Fibroblast of gingiva (primary cell): Measurements from ENCODE around the gene ABCA3.
A peak's percentile ranks its signal among the peaks of the same experiment; 100 is the strongest.
"Not testable (repeated sequence)": the region's sequence is repeated elsewhere in the genome, so short reads cannot be mapped to it uniquely, and the experiment has no call there.

Source experiments
- DNase-seq: peaks from one replicate; pipeline ENCODE4 v3.0.0-alpha.2; 2011; ENCODE audit warnings: low read depth

The ABCA3 gene

GRCh38 chr16:2278956-2279800, 61.4 kb downstream of the ABCA3 start:
- DNase-seq = no peak

GRCh38 chr16:2278272-2278608, 62.3 kb downstream of the ABCA3 start:
- DNase-seq = no peak

GRCh38 chr16:2277466-2278271, 62.9 kb downstream of the ABCA3 start:
- DNase-seq = no peak

GRCh38 chr16:2276368-2277195, 63.9 kb downstream of the ABCA3 start:
- DNase-seq = no peak

GRCh38 chr16:2275476-2276367, 64.8 kb downstream of the ABCA3 start:
- no peak for DNase-seq

- DNase-seq = no peak
Measured at GRCh38 chr16:2273931-2274330, 66.6 kb downstream of the ABCA3 start.

GRCh38 chr16:2273484-2273883, 67.0 kb downstream of the ABCA3 start:
- DNase-seq = no peak

GRCh38 chr16:2271848-2272461, 68.6 kb downstream of the ABCA3 start:
- DNase-seq = no peak

GRCh38 chr16:2270588-2271470, 69.7 kb downstream of the ABCA3 start:
- DNase-seq = no peak

- no peak for DNase-seq
Measured at GRCh38 chr16:2270070-2270462, 70.5 kb downstream of the ABCA3 start.

- peak; percentile 93 for DNase-seq
Measured at GRCh38 chr16:2267913-2268666, 72.4 kb downstream of the ABCA3 start, which contains the start of gene RNPS1. Gene RNPS1, minus strand, starts transcription at chr16:2268126. Its CDS starts 3,483 bp downstream, at chr16:2264643.

- DNase-seq = not testable (repeated sequence)
Measured at GRCh38 chr16:2267505-2267912, 73.0 kb downstream of the ABCA3 start.

- peak; percentile 8 for DNase-seq
Measured at GRCh38 chr16:2266887-2267286, 73.6 kb downstream of the ABCA3 start.

GRCh38 chr16:2263026-2263425, 77.5 kb downstream of the ABCA3 start:
- DNase-seq = not testable (repeated sequence)

- DNase-seq = no peak
Measured at GRCh38 chr16:2260250-2260649, 80.3 kb downstream of the ABCA3 start.

- DNase-seq = not testable (repeated sequence)
Measured at GRCh38 chr16:2258530-2258929, 82.0 kb downstream of the ABCA3 start.

- no peak for DNase-seq
Measured at GRCh38 chr16:2257726-2258125, 82.8 kb downstream of the ABCA3 start.

- no peak for DNase-seq
Measured at GRCh38 chr16:2256531-2257140, 83.9 kb downstream of the ABCA3 start.

- DNase-seq = no peak
Measured at GRCh38 chr16:2253293-2253692, 87.2 kb downstream of the ABCA3 start.
